Left cardiac atrium (tissue), 4 donors: ENCODE data around the gene CHRNA1. TPM values are rescaled to one million over a fixed set of nuclear protein-coding genes. Genes with fewer than 3 reads are reported as not detected.
A peak's percentile ranks its signal among the peaks of the same experiment; 100 is the strongest.
"Not testable (repeated sequence)": the region's sequence is repeated elsewhere in the genome, so short reads cannot be mapped to it uniquely, and the experiment has no call there.

ENCODE experiments used
- ATAC-seq, 2 donors: fragments of 200-7000 bp; cut with Tn5 transposase; one replicate each; pipeline ENCODE4 v1.9.1; 2020; ENCODE audit warnings: mild to moderate bottlenecking in 2 of 2, moderate library complexity in 2 of 2
- DNase-seq: peaks from one replicate; pipeline ENCODE4 v3.0.0-alpha.2; 2020
- intact Hi-C, 2 donors: fragments of 100-400 bp; cut with DNase I; formaldehyde crosslinking; loops; one replicate each; pipeline versions ENCODE4 v1.14.1 to v1.15.1; 2022 to 2023
- total RNA-seq, 2 donors: library from RNA; stranded (reverse); fragmentation: NEBNext Ultra II Directional; extraction: Animal tissue kit (Norgen Biotek cat#: 25700); gene quantifications; one replicate each; pipeline ENCODE4 v1.2.1, GENCODE V29; 2021
- donor health status: DM: no; HTN: yes; CAD: no.
- donor health status: DM: no; HTN: yes; CAD: no; lungs with severe emphysema.
- donor health status: DM: yes; HTN: yes; CAD: no.
- donor health status: Dilated cardiomyopathy.

Gene CHRNA1
- total RNA-seq, 2 donors from 2014 or later: 0.16 TPM; not detected in 1

DNA sequence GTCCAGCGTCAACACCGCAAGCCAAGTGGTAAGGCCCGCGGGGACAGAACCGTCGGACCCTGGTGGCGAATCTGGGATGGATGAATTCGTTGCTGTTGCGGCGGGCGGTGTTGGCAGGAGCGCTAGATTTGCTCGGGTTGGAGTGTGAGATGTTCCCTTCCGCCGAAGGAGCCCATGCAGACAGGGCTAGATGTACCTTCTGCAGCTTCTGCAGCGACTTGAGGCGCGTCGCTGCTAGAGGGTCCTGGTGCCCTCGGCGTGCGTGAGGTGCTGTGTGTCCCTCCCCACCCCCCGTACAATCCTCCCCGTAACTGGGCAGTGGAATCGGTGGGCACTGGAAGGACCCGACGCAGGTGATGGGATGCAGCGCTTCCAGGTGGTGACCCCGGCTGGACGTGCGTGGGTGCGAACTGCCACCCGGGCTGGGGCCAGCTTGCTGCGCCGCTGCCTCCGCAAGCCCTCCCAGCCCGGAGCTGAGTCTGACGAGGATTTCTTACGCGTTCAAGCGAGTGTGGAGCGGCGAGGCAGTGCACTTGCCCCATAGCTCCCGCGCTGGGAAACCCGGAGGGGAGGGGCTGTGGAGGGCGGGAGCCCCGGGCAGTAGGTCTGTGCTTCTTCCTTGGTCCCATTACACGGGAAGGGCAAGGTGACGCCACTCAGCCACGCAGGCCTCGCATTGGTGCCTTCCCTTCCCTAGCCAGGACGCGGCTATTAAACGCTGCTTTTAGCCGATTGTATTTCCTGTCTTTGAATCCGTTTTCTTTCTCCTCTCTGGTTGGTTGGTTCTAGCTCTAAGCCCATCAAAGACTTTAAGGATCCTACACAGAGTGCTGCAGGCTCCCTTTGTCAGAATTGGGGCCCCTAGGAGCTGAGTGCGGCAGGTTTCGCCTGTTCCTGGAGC lies 34.2 kb downstream of the CHRNA1 start:
- DNase-seq (peak; percentile 34), ATAC-seq (peak; percentile 47 to 75)
- intact Hi-C loops: no loop called here

DNA sequence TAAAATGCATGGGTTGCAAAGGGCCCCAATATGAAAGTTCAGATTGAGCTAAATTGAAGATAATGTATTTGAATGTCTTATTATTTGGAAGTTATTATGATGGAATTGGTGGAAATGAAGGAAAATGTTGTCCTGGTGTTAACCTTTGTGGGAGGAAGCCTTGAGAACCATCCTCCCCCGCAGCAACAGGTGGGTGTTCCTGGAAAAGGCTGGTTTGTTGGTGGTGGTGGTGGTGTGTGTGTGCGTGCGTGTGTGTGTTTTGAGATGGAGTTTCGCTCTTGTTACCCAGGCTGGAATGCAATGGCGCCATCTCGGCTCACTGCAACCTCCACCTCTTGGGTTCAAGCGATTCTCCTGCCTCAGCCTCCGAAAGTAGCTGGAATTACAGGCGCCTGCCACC lies 36.2 kb downstream of the CHRNA1 start:
- DNase-seq (no peak), ATAC-seq (no peak)
- intact Hi-C loops: no loop called here

DNA sequence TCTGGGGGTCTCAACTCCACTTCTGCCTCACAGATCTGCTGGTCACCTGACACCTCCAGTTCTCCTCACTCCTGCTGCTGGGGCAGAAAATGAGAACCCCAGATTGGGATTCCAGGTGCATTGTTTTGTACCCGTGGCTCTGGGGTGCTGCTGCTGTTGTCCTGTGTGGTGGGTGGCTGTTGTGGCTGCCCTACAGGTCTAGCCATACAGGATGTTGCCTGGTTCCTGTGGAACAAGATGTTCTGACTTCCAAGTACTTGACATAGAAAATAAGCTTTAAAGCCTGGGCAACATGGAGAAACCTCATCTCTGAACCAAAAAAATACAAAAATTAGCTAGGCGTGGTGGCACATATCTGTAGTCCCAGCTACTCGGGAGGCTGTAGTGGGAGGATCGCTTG lies 38.1 kb downstream of the CHRNA1 start:
- DNase-seq (no peak), ATAC-seq (no peak)
- intact Hi-C loops: no loop called here

DNA sequence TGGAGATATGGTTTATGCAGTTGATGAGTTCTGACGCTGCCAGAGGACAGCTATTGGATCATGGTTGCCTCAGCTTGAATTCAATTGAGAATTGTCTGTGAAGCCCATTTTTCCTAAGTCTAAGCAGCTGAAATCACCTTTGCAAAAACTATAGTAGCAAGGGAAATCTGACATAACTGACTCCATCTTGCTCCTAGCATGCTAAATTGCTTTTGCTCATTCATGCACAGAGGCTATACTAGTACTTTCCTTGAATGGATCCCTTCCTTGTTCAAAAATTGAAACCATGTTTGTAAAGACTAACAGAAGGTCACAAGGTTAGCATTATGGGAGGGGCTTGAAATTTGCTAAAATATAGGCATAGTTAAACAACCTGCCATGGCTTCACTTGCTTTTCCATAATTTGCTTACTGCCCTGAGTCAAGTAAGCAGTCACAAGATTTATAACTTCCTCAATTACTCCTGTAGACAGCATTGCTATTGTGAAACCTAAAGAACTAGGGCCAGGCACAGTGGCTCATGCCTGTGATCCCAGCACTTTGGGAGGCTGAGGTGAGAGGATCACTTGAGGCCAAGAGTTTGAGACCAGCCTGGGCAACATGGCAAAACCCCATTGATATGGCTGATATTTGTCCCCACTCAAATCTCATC lies 41.2 kb downstream of the CHRNA1 start:
- DNase-seq: no peak
- intact Hi-C loops: no loop called here
- ATAC-seq: no peak

DNA sequence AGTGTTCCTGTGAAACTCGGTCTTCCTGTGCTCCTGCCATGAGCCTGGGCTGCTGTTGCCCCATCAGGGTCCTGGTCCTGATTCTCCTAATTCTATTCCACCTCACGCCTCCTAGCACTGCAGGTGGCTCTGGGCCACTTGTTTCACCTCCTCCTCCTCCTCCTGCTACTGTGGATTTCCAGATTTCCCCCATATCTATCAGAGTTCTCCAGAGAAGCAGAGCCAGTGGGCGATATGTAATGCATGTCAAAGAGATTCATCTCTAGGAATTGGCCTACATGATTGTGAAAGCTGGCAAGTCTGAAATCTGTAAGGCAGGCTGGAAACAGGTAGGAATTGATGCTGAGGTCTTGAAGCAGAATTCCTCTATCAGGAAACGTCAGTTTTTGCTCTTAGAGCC lies 45.3 kb downstream of the CHRNA1 start:
- DNase-seq (no peak), ATAC-seq (no peak)
- intact Hi-C loops: no loop called here

DNA sequence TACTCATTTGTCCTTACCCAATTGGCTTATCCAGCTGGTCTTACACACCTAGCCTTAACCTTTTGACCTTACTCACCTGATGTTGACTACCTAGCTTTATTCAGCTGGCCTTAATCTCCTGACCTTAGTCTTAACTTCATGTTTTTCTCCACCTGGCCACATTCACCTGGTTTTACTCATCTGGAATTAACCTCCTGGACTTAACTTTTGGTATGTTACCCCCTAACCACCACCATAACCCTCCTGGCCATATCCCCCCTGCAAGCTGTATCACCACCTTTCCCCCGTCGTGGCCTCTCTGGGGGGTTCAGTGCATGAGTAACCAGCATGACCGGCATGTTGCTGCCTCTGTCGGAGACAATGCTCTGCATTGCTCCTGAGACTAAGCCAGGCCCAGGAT lies 45.7 kb downstream of the CHRNA1 start:
- DNase-seq (no peak), ATAC-seq (no peak)
- intact Hi-C loops: no loop called here

DNA sequence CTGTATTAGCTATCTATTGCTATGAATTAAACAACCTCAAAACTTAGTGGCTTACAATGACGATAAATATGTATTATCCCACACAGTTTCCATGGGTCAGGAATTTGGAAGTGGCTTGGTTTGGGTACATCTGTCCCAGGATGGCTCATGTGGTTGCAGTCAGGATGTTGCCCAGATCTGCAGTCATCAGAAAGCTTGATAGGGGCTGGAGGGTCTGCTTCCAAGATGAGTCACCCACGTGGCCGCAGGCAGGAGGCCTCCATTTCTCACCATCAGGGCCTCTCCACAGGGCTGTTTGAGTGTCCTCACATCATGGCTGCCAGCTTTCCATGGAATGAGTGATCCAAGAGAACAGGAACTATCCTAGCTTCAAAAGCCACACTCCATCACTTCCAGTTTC lies 46.4 kb downstream of the CHRNA1 start:
- DNase-seq (no peak), ATAC-seq (no peak)
- intact Hi-C loops: no loop called here

DNA sequence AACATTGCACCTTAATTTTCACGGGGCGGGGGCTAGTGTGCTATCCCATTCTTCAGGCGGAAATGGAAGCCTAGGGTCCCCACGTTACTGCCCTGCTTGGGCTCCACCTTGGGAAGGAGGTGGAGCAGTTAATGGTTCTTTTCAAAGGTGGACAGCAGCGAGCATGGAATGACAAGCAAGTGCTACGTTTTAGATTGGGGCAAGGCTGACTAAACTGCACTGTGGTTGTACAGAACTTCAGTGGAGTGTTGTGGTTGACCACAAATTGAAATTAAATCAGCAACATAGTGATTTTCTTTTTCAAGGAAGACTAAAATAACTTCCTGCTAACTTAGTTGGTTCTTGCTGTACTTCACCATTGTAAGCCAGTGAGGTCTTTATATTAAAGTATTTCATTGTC lies 47.0 kb downstream of the CHRNA1 start:
- intact Hi-C loops: no loop called here
- DNase-seq: no peak
- no peak for ATAC-seq

DNA sequence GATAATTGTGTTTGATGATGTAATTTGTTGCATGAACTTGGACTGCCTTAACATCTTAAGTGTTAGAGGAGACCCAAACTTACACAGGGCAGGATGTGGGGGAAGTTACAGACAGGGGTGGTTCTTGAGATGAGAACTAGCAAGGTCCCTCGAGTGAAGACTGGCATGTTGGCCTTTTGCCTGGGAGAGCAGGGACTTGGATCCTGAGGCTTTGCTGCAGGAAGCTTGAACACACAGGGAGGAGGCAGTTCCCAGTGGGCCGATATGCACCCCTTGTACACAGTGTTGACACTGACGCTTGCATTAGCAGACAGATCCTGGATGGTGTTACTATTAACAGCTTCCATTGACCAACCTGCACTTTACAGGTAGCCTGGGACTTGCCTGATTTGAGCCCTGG lies 47.5 kb downstream of the CHRNA1 start:
- intact Hi-C loops: no loop called here
- no peak for DNase-seq
- ATAC-seq: peak in 1 of 2 donors; percentile 55

DNA sequence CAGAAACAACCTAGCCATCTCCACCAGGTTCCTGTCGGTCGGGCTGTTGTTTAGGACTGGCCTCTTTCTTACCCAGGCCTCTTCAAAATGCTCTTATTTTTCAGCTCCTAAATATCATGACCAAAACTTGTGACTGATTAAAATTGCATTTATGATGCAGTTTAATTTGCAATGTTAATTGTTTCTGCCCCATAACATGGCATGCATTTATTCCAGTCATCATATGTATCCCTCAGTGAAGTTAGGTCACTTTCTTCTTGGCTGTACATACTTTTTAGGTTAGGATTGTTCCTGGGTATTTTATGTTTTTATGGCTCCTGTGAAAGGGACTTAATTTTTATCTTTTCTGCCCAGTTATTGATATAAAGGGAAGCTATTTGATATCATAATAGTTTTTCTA lies 50.6 kb downstream of the CHRNA1 start:
- ATAC-seq (no peak), DNase-seq (no peak)
- intact Hi-C loops: no loop called here

DNA sequence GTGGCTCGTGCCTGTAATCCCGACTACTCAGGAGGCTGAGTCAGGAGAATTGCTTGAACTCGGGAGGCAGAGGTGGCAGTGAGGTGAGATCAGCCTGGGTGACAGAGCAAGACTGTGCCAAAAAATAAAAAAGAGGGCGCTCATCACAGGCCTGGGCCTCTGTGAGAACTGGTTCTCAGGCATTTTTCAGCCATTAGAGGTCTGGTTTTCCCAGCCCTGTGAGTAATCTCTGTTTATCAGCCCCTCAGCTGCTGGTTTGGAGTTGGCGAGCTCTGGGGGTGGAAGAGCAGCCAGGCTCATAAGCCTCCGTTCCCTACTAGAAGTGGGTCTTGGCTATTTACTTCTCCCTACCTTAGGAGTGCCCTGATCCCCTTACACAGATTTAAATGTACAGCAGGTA lies 53.1 kb downstream of the CHRNA1 start:
- intact Hi-C loops: no loop called here
- DNase-seq (no peak), ATAC-seq (no peak)

DNA sequence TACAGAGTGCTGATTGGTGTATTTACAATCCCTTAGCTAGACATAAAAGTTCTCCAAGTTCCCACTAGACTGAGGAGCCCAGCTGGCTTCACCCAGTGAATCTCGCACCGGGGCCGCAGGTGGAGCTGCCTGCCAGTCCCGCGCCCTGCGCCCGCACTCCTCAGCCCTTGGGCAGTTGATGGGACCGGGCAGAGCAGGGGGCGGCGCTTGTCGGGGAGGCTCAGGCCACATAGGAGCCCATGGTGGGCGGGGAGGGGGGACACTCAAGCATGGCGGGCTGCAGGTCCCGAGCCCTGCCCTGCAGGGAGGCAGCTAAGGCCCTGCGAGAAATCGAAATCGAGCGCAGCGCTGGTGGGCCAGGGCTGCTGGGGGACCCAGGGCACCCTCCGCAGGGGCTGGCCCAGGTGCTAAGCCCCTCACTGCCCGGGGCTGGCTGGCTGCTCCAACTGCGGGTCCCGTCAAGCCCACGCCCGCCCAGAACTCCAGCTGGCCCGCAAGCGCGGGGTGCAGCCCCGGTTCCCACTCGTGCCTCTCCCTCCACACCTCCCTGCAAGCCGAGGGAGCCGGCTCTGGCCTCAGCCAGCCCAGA lies 54.8 kb downstream of the CHRNA1 start:
- ATAC-seq, DNase-seq, intact Hi-C loops: not testable (repeated sequence)

DNA sequence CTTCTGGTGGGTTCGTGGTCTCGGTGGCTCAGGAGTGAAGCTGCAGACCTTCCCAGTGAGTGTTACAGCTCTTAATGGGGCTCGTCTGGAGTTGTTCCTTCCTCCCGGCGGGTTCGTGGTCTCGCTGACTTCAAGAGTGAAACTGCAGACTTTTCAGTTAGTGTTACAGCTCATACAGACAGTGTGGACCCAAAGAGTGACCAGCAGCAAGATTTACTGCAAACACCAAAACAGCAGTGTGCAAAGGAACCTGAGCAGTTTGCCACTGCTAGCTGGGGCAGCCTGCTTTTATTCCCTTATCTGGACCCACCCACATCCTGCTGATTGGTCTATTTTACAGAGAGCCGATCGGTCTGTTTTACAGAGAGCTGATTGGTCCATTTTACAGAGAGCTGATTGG lies 55.6 kb downstream of the CHRNA1 start:
- ATAC-seq (no peak), DNase-seq (no peak)
- intact Hi-C loops: no loop called here

DNA sequence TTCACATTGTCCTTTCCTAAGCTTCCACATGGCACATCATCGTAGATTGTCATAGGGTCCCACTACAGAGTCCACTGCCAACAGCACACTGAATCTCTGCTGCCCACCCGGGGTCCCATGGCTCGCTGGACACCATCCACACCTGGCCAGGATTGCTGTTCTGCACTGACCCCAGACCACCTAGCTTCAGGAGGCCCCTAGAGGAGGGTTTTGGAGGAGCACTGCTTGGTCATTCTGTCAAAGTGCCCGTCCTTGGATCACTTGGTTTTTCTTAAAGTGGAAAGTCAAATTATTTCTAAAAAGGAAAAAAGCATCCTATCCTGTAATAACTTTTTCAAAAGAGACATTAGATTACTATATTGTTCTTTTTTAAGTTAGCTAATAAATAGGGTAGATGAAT lies 59.0 kb downstream of the CHRNA1 start:
- ATAC-seq: no peak
- no peak for DNase-seq
- intact Hi-C loops: no loop called here

DNA sequence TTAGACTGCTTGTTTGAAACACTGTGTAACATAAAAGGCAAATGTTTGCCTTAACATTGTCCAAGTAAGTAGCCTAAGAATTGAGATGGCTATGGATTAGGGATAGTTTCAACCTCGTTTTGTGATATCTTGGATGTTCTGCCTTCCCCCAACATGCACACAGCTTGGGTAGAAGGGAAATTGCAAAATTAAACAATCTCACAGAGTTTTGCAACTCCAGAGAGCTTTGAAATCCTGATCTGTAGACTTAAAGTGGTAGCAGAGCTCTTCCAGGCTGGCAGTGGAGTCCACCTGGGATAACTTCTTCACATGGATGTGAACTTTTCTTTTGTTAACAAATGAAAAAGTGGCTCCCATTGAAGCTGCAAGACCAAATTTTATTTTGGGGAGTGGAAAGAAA lies 59.6 kb downstream of the CHRNA1 start:
- intact Hi-C loops: no loop called here
- ATAC-seq (no peak), DNase-seq (no peak)

DNA sequence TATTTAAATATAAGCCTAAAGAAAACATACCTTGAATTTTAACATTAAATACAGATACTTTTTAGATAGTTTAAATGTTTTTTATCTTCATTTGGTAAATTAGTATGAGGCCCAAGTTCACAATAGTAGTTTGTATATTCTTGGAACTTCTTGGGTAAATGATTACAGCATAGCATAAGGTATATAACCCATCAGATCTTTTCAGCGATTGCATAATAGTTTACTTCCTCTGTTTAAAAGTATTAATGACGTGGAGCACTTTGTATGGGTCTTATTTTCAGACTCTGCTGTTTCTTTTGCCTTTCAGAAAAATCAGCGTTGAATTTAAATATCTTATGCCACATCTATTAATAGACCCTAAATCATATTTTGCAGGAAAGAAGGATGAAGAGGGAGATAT lies 60.2 kb downstream of the CHRNA1 start:
- ATAC-seq (no peak), DNase-seq (no peak)
- intact Hi-C loops: no loop called here

DNA sequence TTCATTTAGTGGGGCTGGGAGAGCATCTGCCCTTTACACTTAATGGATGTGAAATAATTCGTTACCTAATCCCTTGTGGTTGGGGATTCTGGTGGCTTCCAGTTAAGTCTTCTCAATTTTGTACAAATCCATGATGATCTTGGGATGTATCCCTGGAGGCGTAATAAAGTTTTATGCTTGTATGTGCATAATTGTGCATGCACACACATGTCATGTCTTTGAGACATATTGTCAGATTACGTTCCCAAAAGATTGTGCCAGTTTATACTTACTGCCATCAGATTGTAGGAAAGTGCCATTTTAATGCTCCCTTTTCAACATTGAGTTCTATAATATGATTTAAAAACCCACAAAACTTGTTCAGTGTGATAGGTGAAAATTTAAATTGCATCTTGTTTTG lies 60.8 kb downstream of the CHRNA1 start:
- ATAC-seq (no peak), DNase-seq (no peak)
- intact Hi-C loops: no loop called here

DNA sequence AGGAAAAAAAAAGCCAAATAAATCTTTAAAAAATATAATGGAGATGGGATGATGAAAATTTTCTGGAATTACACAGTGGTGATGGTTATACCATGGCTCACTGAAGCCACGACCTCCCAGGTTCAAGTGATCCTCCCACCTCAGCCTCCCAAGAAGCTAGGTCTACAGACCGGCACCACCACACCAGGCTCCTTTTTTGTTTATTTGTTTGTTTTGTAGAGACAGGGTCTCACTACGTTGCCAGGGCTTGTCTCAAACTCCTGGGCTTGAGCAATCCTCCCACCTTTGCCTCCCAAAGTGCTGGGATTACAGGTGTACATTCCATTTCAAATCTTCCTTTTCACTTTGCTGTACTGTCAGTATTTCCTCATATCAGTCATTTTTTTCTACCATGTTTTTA lies 61.7 kb downstream of the CHRNA1 start:
- no peak for DNase-seq
- intact Hi-C loops: no loop called here
- no peak for ATAC-seq

DNA sequence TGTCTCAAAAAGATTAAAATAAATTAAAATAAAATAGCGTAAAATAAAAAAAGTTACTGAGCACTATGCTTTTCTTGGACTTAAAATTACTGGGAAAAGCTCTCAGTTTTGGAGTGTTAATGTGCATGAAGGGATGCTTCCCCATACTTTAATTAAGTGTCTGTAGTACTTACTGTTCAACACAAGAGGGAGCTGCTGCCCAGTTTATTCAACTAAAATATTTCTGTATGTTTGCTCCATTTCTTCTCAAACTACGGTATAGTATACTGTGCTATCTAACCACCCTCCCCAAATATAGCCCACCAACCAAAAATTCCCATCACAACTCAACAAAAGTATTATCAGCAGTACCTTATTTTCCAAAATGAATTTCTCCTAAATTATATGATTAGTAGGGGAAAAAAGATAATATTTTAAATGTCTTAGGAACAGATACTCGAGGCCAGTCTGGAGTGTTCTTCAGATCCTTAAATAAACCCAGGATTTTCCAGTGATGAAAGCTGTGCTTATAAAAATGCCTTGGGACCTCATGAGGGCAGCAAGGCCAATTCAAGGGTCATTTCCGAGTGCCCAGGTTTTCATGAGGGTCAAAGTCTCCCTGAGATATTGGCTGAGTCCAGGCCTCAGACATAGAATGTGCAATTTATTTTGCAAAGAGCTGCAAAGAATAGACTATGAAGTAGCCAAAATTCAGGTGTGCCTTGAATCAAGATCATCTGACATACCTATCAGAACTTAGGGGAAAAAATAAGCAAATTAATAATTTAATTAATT lies 64.1 kb downstream of the CHRNA1 start:
- peak; percentile 45 to 66 for ATAC-seq
- intact Hi-C loops: no loop called here
- no peak for DNase-seq
